Endothelial cell of umbilical vein (primary cell): ENCODE data around the gene DNAJC18. TPM values are rescaled to one million over a fixed set of nuclear protein-coding genes. Genes with fewer than 3 reads are reported as not detected.

Source experiments
- BruUV-seq: library from RNA; stranded (reverse); fragments of 400-500 nt; replicated peaks from 2 replicates; lab custom pipeline; 2021; lab: Mats Ljungman, UMichigan
- CTCF ChIA-PET: fragments of 300-600, 350-600 bp; sonication (Branson Sonifier 250); formaldehyde crosslinking; loops from one replicate; lab custom pipeline; 2021; ENCODE audit warnings: antibody characterized with exemption, inconsistent platforms; lab: Charles Lee
- POLR2A ChIA-PET: fragments of 300-600, 350-600 bp; sonication (Branson Sonifier 250); formaldehyde crosslinking; loops from one replicate; lab custom pipeline; 2021; ENCODE audit warnings: antibody characterized with exemption, inconsistent platforms; lab: Charles Lee
- DNase-seq: peaks from one replicate; pipeline ENCODE4 v3.0.0-alpha.2; 2011; ENCODE audit warnings: low read depth, low spot score
- FAIRE-seq: peaks from 2 replicates; lab custom pipeline; 2011; peaks lifted over from hg19 to GRCh38; lab: Jason Lieb, UNC
- H2AFZ ChIP-seq: 2 replicates; pipeline ENCODE4 v1.6.0; 2012; ENCODE audit warnings: low read depth, low read length, control low read depth, inconsistent platforms
- H3K27ac ChIP-seq: 2 replicates; pipeline ENCODE4 v1.5.1; 2011; ENCODE audit warnings: low read depth, mild to moderate bottlenecking, control low read depth, low read length, moderate library complexity; ENCODE audit not compliant: insufficient read depth
- H3K27me3 ChIP-seq, 2 experiments: 2 replicates each; pipeline versions ENCODE4 v1.6.0 to v1.6.1; 2011; ENCODE audit warnings: low read length in 2 of 2, mixed read lengths in 1 of 2; ENCODE audit not compliant: control insufficient read depth in 2 of 2, insufficient read depth in 2 of 2
- H3K36me3 ChIP-seq, 2 experiments: 2 replicates in 1 of 2; 3 replicates in 1 of 2; pipeline ENCODE4 v1.5.1; 2011; ENCODE audit warnings: low read length in 2 of 2, mild to moderate bottlenecking in 1 of 2, moderate library complexity in 1 of 2; ENCODE audit not compliant: control insufficient read depth in 2 of 2, insufficient read depth in 2 of 2; ENCODE audit errors: extremely low read depth in 1 of 2
- H3K4me1 ChIP-seq: 3 replicates; pipeline ENCODE4 v1.5.1; 2011; ENCODE audit warnings: mild to moderate bottlenecking, low read length; ENCODE audit not compliant: control insufficient read depth, insufficient read depth; ENCODE audit errors: extremely low read depth
- H3K4me2 ChIP-seq: 2 replicates; pipeline ENCODE4 v1.6.1; 2011; ENCODE audit warnings: low read length, control low read depth, mixed read lengths; ENCODE audit not compliant: insufficient read depth
- H3K4me3 ChIP-seq, 3 experiments: fragments of 200-600 bp in 1 of 3; sonication (generic), shearing (Covaris generic) in 1 of 3; replicated peaks in 1 of 3; 2 replicates each; pipeline ENCODE4 v1.5.1; 2011 to 2016; ENCODE audit warnings: control low read depth in 3 of 3, low read length in 3 of 3, mild to moderate bottlenecking in 2 of 3, inconsistent platforms in 1 of 3, low read depth in 1 of 3, moderate library complexity in 1 of 3; ENCODE audit not compliant: insufficient read depth in 1 of 3
- H3K79me2 ChIP-seq: 2 replicates; pipeline ENCODE4 v1.6.0; 2012; ENCODE audit warnings: low read length, inconsistent platforms; ENCODE audit not compliant: control insufficient read depth, insufficient read depth
- H3K9ac ChIP-seq: replicated peaks from 2 replicates; pipeline ENCODE3; 2011; ENCODE audit warnings: low read length, control low read depth; ENCODE audit not compliant: insufficient read depth; ENCODE audit errors: extremely low read depth
- H3K9me1 ChIP-seq: replicated peaks from 3 replicates; pipeline ENCODE4 v1.6.0; 2011; ENCODE audit warnings: mild to moderate bottlenecking, low read length; ENCODE audit not compliant: control insufficient read depth, insufficient read depth; ENCODE audit errors: extremely low read depth
- H3K9me3 ChIP-seq: replicated peaks from 2 replicates; pipeline ENCODE4 v1.5.1; 2012; ENCODE audit warnings: low read length, inconsistent platforms; ENCODE audit not compliant: control insufficient read depth, insufficient read depth
- H4K20me1 ChIP-seq: replicated peaks from 2 replicates; pipeline ENCODE3; 2011; ENCODE audit warnings: mild to moderate bottlenecking, low read length; ENCODE audit not compliant: control insufficient read depth, insufficient read depth; ENCODE audit errors: extremely low read depth
- EZH2 ChIP-seq: IDR thresholded peaks from 2 replicates; pipeline ENCODE4 v1.6.1; 2012; ENCODE audit warnings: borderline replicate concordance, low read depth, mild to moderate bottlenecking, moderate library complexity, low read length, inconsistent platforms; ENCODE audit not compliant: severe bottlenecking
- POLR2A ChIP-seq: IDR thresholded peaks from 2 replicates; pipeline ENCODE4 v1.6.1; 2012; ENCODE audit warnings: low read depth, mild to moderate bottlenecking, control low read depth, low read length
- POLR2AphosphoS5 ChIP-seq: IDR thresholded peaks from 2 replicates; pipeline ENCODE4 v1.6.1; 2012; ENCODE audit warnings: low read depth, mild to moderate bottlenecking, control low read depth, low read length, moderate library complexity; ENCODE audit not compliant: insufficient read depth
- dilution Hi-C: fragments of 300-500 bp; cut with MboI; formaldehyde crosslinking; loops from one replicate; pipeline ENCODE4 v1.15.0; 2019; ENCODE audit warnings: low sequenced_read_pairs; ENCODE audit not compliant: extremely low pct_ligation_motif_present
- intact Hi-C: fragments of 100-400 bp; cut with micrococcal nuclease; formaldehyde crosslinking; loops from one replicate; pipeline ENCODE4 v1.10.0; 2022
- polyA plus RNA-seq, 4 experiments: library from polyadenylated mRNA; depleted of rRNA in 3 of 4; stranded (reverse) in 3 of 4; unstranded in 1 of 4; fragments of >200 nt; gene quantifications; 2 replicates each; pipeline versions ENCODE4 v1.2.1 to v1.2.3, GENCODE V29; 2011 to 2012; ENCODE audit warnings: missing spikeins in 1 of 4
- total RNA-seq: library from RNA; stranded (reverse); gene quantifications from 2 replicates; pipeline ENCODE4 v1.2.3, GENCODE V29; 2021
- TF ChIP-seq, protein P1 (sequence below), 2 donors: IDR thresholded peaks; 1 replicate in 1 of 2; 2 replicates in 1 of 2; pipeline ENCODE4 v1.5.1; 2011; ENCODE audit warnings: low read length in 2 of 2, mild to moderate bottlenecking in 2 of 2, moderate library complexity in 2 of 2, control low read depth in 1 of 2, inconsistent platforms in 1 of 2, low read depth in 1 of 2; ENCODE audit not compliant: insufficient read depth in 1 of 2; ENCODE audit errors: extremely low read depth in 1 of 2
- TF ChIP-seq, protein P2 (sequence below): IDR thresholded peaks from 2 replicates; pipeline ENCODE4 v1.6.1; 2011; ENCODE audit not compliant: insufficient read depth, insufficient read length

DNAJC18 gene
- total and polyA plus RNA-seq, 2 donors (not counting 3 experiments of a cell fraction or from before 2014, with no cell fraction given): 23.2 to 52.6 TPM

DNA sequence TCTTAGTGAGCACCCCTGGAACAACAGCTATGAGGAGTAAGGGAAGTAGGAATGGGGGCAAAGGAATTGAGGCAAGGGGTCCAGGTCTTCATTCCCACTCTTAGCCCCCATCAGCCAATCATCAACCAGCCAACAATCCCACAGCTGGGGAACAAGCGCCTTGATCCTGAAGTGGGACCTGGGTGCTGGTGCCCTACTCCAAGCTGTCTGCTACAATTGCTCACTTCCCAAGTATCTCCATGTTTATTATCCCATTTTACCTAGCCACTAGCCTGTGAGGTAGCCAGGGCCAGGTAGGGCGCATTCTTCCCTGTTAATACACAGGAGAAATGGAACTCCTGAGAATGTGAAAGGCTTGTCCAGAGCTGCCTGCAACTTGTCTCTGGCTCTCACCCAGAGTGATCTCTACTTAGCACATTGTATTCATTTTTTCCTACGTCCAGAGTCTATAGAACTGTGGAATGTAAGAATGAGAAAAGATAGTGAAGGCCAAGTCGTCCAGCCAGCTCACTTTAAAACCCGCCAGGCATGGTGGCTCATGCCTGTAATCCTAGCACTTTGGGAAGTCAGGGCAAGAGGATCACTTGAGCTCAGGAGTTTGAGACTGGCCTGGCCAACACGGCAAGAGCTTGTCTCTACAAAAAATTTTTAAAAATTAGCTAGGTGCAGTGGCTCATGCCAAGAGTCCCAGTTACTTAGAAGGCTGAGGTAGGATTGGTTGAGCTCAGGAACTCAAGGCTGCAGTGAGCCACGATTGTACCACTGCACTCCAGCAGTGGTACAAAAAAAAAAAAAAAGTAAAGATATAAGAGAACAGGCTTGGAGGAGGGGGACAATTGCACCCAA, 6.2 kb upstream of the DNAJC18 start:
- no peak overlapping the region for H3K9ac ChIP-seq
- H3K27me3 ChIP-seq: no peaks in the 10 kb centered on the region
- DNase-seq (peak; percentile 69), FAIRE-seq (peak; percentile 59)
- H3K4me1 ChIP-seq: peaks cover 58% of the 10 kb centered on the region
- dilution Hi-C loops (no loop called here), intact Hi-C loops (no loop called here)
- H3K9me3 ChIP-seq: no peaks in the 10 kb centered on the region
- H3K9me1 ChIP-seq: no peaks in the 10 kb centered on the region
- peak overlapping the region; percentile 94 for H3K27ac ChIP-seq
- no peak overlapping the region for H3K4me3 ChIP-seq
- BruUV-seq: no TSS peak
- TF ChIP-seq, protein P1, sequence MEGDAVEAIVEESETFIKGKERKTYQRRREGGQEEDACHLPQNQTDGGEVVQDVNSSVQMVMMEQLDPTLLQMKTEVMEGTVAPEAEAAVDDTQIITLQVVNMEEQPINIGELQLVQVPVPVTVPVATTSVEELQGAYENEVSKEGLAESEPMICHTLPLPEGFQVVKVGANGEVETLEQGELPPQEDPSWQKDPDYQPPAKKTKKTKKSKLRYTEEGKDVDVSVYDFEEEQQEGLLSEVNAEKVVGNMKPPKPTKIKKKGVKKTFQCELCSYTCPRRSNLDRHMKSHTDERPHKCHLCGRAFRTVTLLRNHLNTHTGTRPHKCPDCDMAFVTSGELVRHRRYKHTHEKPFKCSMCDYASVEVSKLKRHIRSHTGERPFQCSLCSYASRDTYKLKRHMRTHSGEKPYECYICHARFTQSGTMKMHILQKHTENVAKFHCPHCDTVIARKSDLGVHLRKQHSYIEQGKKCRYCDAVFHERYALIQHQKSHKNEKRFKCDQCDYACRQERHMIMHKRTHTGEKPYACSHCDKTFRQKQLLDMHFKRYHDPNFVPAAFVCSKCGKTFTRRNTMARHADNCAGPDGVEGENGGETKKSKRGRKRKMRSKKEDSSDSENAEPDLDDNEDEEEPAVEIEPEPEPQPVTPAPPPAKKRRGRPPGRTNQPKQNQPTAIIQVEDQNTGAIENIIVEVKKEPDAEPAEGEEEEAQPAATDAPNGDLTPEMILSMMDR (IDR thresholded peaks at IDR 0.05; ENCODE audit: extremely low read depth in 1 of 2, insufficient read depth in 1 of 2, low read depth in 1 of 2, low read length in 2 of 2): no peak
- TF ChIP-seq, protein P2, sequence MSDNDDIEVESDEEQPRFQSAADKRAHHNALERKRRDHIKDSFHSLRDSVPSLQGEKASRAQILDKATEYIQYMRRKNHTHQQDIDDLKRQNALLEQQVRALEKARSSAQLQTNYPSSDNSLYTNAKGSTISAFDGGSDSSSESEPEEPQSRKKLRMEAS: no peak
- no peak for TF ChIP-seq EZH2
- peak; percentile 54 for TF ChIP-seq POLR2A
- TF ChIP-seq POLR2AphosphoS5: peak; percentile 70
- peaks cover 20 to 24% of the 10 kb centered on the region in 2 experiments for H3K36me3 ChIP-seq
- POLR2A ChIA-PET: interaction anchor here (1.0 to 1.5 kb wide), 4 partner anchors 9 to 17 kb away, joined by 3 to 6 read pairs (median 4); partner anchors contain the start of gene ECSCR
- H3K79me2 ChIP-seq: no peaks in the 10 kb centered on the region
- no peak overlapping the region for H2AFZ ChIP-seq
- H4K20me1 ChIP-seq: no peaks in the 10 kb centered on the region
- H3K4me2 ChIP-seq: no peak overlapping the region
- CTCF ChIA-PET: interaction anchor here (0.8 to 3.6 kb wide), 9 partner anchors 9 to 68 kb away, joined by 3 to 44 read pairs (median 4); partner anchors contain the start of genes ECSCR and STING1
